ENCODE results near the gene CHD3.

The CHD3 gene

DNA sequence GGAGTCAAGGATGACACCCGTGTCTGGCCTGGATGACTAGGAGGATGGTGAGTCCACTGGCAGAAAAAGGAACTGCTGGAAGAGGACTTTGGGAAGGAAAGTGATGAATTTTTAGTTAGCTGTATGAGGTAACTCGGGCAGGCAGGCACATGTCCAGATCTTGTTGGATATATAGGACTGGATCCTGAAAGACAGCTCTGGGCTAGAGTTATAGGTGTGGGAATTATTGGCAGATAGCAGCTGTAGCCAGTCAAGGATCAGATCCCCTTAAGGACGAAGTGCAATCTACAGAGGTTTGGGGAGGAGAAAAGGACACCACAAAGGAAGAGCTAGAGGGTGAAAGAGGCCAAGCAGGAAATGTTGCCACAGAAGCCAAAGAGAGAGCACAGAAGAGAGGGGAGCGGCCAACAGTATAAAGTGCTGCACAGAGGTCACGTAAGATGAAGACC lies 20.7 kb upstream of the CHD3 start:
- no peaks in the 10 kb centered on the region for H3K79me2 ChIP-seq (ENCODE audit: low read length)
- DNase-seq, result no peak
- H3K36me3 ChIP-seq (replicated peaks; ENCODE audit: insufficient read depth, low read length), result no peaks in the 10 kb centered on the region
- no peaks in the 10 kb centered on the region for H3K9me3 ChIP-seq (replicated peaks; ENCODE audit: insufficient read depth, low read length)
- H3K27ac ChIP-seq (ENCODE audit: low read length), result no peak overlapping the region
- TF ChIP-seq EZH2phosphoT487 (IDR thresholded peaks at IDR 0.05; ENCODE audit: low read length) (no peak), EZH2 (optimal IDR thresholded peaks at IDR 0.05; ENCODE audit: low read depth, low read length) (no peak)
- TF ChIP-seq, protein P1, sequence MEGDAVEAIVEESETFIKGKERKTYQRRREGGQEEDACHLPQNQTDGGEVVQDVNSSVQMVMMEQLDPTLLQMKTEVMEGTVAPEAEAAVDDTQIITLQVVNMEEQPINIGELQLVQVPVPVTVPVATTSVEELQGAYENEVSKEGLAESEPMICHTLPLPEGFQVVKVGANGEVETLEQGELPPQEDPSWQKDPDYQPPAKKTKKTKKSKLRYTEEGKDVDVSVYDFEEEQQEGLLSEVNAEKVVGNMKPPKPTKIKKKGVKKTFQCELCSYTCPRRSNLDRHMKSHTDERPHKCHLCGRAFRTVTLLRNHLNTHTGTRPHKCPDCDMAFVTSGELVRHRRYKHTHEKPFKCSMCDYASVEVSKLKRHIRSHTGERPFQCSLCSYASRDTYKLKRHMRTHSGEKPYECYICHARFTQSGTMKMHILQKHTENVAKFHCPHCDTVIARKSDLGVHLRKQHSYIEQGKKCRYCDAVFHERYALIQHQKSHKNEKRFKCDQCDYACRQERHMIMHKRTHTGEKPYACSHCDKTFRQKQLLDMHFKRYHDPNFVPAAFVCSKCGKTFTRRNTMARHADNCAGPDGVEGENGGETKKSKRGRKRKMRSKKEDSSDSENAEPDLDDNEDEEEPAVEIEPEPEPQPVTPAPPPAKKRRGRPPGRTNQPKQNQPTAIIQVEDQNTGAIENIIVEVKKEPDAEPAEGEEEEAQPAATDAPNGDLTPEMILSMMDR (IDR thresholded peaks at IDR 0.05; ENCODE audit: low read length), result no peak
- H3K27me3 ChIP-seq (replicated peaks; ENCODE audit: insufficient read depth, low read length), result no peaks in the 10 kb centered on the region
- no peak overlapping the region for H3K9ac ChIP-seq (ENCODE audit: low read length)
- no peaks in the 10 kb centered on the region for H4K20me1 ChIP-seq (ENCODE audit: insufficient read depth, low read length)
- H3K9me2 ChIP-seq (replicated peaks; ENCODE audit: insufficient read depth, low read length), result no peaks in the 10 kb centered on the region
- no peaks in the 10 kb centered on the region for H3K4me1 ChIP-seq (ENCODE audit: low read length)
- H2AFZ ChIP-seq (ENCODE audit: low read length), result no peak overlapping the region
- no peaks in the 10 kb centered on the region for H3F3A ChIP-seq (ENCODE audit: insufficient read depth, low read length)
- H3K4me3 ChIP-seq (ENCODE audit: low read length), result no peak overlapping the region
- H3K4me2 ChIP-seq (ENCODE audit: low read depth, low read length), result no peak overlapping the region

DNA sequence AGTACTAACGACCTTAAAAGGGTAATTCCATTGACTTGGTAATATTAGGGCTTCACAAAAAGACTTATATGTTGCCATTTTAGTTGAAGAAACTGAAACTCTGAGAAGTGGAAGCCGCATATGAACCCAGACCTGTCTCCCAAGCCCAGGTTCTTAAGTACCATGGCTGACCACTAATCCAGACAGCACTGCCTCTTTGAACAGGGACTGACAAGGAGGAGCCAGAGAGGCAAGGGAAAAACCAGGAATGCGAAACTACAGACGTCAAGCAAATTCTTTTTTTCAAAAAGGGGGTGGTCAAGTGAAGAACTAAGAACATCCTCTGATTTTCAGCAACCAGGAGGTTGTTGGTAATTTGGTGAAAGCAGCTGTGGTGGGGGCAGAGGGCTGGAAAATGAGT lies 15.5 kb upstream of the CHD3 start:
- Histone ChIP-seq H3K9ac (ENCODE audit: low read length) (no peak overlapping the region), H3F3A (ENCODE audit: insufficient read depth, low read length) (no peaks in the 10 kb centered on the region), H3K36me3 (replicated peaks; ENCODE audit: insufficient read depth, low read length) (no peaks in the 10 kb centered on the region), H3K79me2 (ENCODE audit: low read length) (no peaks in the 10 kb centered on the region), H3K9me2 (replicated peaks; ENCODE audit: insufficient read depth, low read length) (no peaks in the 10 kb centered on the region), H3K4me1 (ENCODE audit: low read length) (no peaks in the 10 kb centered on the region), H3K4me2 (ENCODE audit: low read depth, low read length) (peak overlapping the region; percentile 31), H4K20me1 (ENCODE audit: insufficient read depth, low read length) (no peaks in the 10 kb centered on the region), H3K4me3 (ENCODE audit: low read length) (no peak overlapping the region), H3K27ac (ENCODE audit: low read length) (no peak overlapping the region), H2AFZ (ENCODE audit: low read length) (no peak overlapping the region), H3K9me3 (replicated peaks; ENCODE audit: insufficient read depth, low read length) (no peaks in the 10 kb centered on the region), H3K27me3 (replicated peaks; ENCODE audit: insufficient read depth, low read length) (no peaks in the 10 kb centered on the region)
- TF ChIP-seq EZH2 (optimal IDR thresholded peaks at IDR 0.05; ENCODE audit: low read depth, low read length) (no peak), EZH2phosphoT487 (IDR thresholded peaks at IDR 0.05; ENCODE audit: low read length) (no peak)
- TF ChIP-seq, protein P1 (IDR thresholded peaks at IDR 0.05; ENCODE audit: low read length), result no peak
- DNase-seq, result no peak

DNA sequence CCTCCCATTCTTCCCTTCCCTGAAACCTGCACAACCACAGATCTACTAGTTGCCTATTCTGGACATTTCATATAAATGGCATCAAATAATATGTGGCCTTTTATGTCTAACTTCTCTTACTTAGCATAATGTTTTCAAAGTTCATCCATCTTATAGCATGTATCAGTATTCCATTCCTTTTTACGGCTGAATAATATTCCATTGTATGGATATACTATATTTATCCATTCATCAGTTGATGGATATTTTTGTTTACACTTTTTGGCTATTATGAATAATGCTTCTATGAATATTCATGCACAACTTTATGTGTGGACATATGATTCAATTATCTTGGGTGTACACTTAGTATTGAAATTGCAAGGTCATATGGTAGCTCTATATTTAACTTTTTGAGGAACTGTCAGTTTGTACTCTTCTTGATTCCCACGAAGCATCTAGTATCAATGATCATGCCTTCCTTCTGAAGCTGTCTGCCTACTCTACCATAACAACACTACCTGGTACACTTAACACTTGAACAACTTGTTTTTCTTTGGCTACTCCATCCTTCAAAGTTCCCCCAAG lies 12.7 kb upstream of the CHD3 start:
- no peaks in the 10 kb centered on the region for H3K9me2 ChIP-seq (replicated peaks; ENCODE audit: insufficient read depth, low read length)
- H3K36me3 ChIP-seq (replicated peaks; ENCODE audit: insufficient read depth, low read length), result no peaks in the 10 kb centered on the region

More for the DNA sequence above, 12.7 kb upstream of the CHD3 start:
- Histone ChIP-seq H3K79me2 (ENCODE audit: low read length) (no peaks in the 10 kb centered on the region), H3K9ac (ENCODE audit: low read length) (no peak overlapping the region), H3F3A (ENCODE audit: insufficient read depth, low read length) (no peaks in the 10 kb centered on the region), H3K27ac (ENCODE audit: low read length) (no peak overlapping the region), H3K4me3 (ENCODE audit: low read length) (no peak overlapping the region), H3K4me1 (ENCODE audit: low read length) (no peaks in the 10 kb centered on the region), H3K9me3 (replicated peaks; ENCODE audit: insufficient read depth, low read length) (no peaks in the 10 kb centered on the region), H2AFZ (ENCODE audit: low read length) (no peak overlapping the region), H3K4me2 (ENCODE audit: low read depth, low read length) (no peak overlapping the region), H4K20me1 (ENCODE audit: insufficient read depth, low read length) (no peaks in the 10 kb centered on the region), H3K27me3 (replicated peaks; ENCODE audit: insufficient read depth, low read length) (peaks cover 11% of the 10 kb centered on the region; the same call in 1 of the 2 replicates)
- DNase-seq, result no peak
- TF ChIP-seq, protein P1 (IDR thresholded peaks at IDR 0.05; ENCODE audit: low read length), result no peak
- no peak for TF ChIP-seq EZH2 (optimal IDR thresholded peaks at IDR 0.05; ENCODE audit: low read depth, low read length)
- TF ChIP-seq EZH2phosphoT487 (IDR thresholded peaks at IDR 0.05; ENCODE audit: low read length), result no peak
